GM12874 (cell line): Measurements from ENCODE around the gene BAIAP2L2.
A peak's percentile ranks its signal among the peaks of the same experiment; 100 is the strongest.

Source experiments
- CTCF ChIP-seq: IDR thresholded peaks from 2 replicates; pipeline ENCODE4 v1.5.1; 2011; ENCODE audit warnings: low read depth, mild to moderate bottlenecking, control low read depth, low read length, moderate library complexity; ENCODE audit not compliant: insufficient read depth

Gene BAIAP2L2

GRCh38 chr22:38110008-38110862, at the start of gene BAIAP2L2:
TSS of gene BAIAP2L2 (minus strand) at chr22:38110684. CDS start at chr22:38110525, 159 bp downstream.
- no peak for TF ChIP-seq CTCF

GRCh38 chr22:38155703-38156102, 45.2 kb upstream of the BAIAP2L2 start:
- TF ChIP-seq CTCF: no peak

- no peak for TF ChIP-seq CTCF
Measured at GRCh38 chr22:38153821-38154562, 43.5 kb upstream of the BAIAP2L2 start.

- TF ChIP-seq CTCF: no peak
Measured at GRCh38 chr22:38151126-38151500, 40.6 kb upstream of the BAIAP2L2 start.

GRCh38 chr22:38148245-38148644, 37.8 kb upstream of the BAIAP2L2 start:
- no peak for TF ChIP-seq CTCF

GRCh38 chr22:38144025-38144405, 33.5 kb upstream of the BAIAP2L2 start:
- TF ChIP-seq CTCF: 0 out of 2 replicates have a peak, but pooled peaks have one; percentile 1

GRCh38 chr22:38142606-38143005, 32.1 kb upstream of the BAIAP2L2 start:
- TF ChIP-seq CTCF: no peak
